Activated B cell treated with CpG ODN at 0.5 μM for 24 hours (primary cell): ENCODE results near the gene HCFC1. TPM values are rescaled to one million over a fixed set of nuclear protein-coding genes. Genes with fewer than 3 reads are reported as not detected.
A peak's percentile ranks its signal among the peaks of the same experiment; 100 is the strongest.

Experiments used
- ATAC-seq: fragments of 200-7000 bp; cut with Tn5 transposase; one replicate; pipeline ENCODE4 v1.10.0; 2021; ENCODE audit warnings: low read depth, mild to moderate bottlenecking, moderate library complexity
- CTCF ChIA-PET: fragments of 350-600 bp; sonication (Branson Sonifier 250); formaldehyde crosslinking; loops from one replicate; lab custom pipeline; 2021; ENCODE audit warnings: antibody characterized with exemption; lab: Charles Lee
- POLR2A ChIA-PET: fragments of 350-600 bp; sonication (Branson Sonifier 250); formaldehyde crosslinking; loops from one replicate; lab custom pipeline; 2021; ENCODE audit warnings: antibody characterized with exemption; lab: Charles Lee
- DNase-seq: peaks from one replicate; pipeline ENCODE4 v3.0.0; 2022
- H3K27ac Mint-ChIP-seq: one replicate; pipeline ENCODE4 v1.8.0; 2020; ENCODE audit warnings: mixed read lengths
- H3K27me3 Mint-ChIP-seq: one replicate; pipeline ENCODE4 v1.8.0; 2021; ENCODE audit warnings: mixed read lengths
- H3K36me3 Mint-ChIP-seq: one replicate; pipeline ENCODE4 v1.8.0; 2021; ENCODE audit warnings: low read depth, mixed read lengths
- H3K4me1 Mint-ChIP-seq: one replicate; pipeline ENCODE4 v1.8.0; 2021; ENCODE audit warnings: mixed read lengths
- H3K4me3 Mint-ChIP-seq: one replicate; pipeline ENCODE4 v1.8.0; 2020; ENCODE audit warnings: mild to moderate bottlenecking, mixed read lengths
- H3K9me3 Mint-ChIP-seq: one replicate; pipeline ENCODE4 v1.8.0; 2020; ENCODE audit warnings: mixed read lengths
- CTCF ChIP-seq: fragments of 200-600 bp; IDR thresholded peaks from one replicate; pipeline ENCODE4 v1.8.0; 2022; ENCODE audit warnings: antibody characterized with exemption, mild to moderate bottlenecking
- intact Hi-C: fragments of 100-400 bp; cut with micrococcal nuclease; formaldehyde crosslinking; loops from one replicate; pipeline ENCODE4 v1.15.1; 2024
- total RNA-seq: library from RNA; stranded (reverse); gene quantifications from 2 replicates; pipeline ENCODE4 v1.2.3, GENCODE V29; 2022

HCFC1 gene
- total RNA-seq, 1 donor from 2014 or later, result 79.4 TPM

GRCh38 chrX:153908219-153908860, 63.3 kb downstream of the HCFC1 start:
- ATAC-seq (no peak), DNase-seq (no peak)
- H3K36me3 Mint-ChIP-seq, result peaks cover 18% of the 10 kb centered on the region
- intact Hi-C loops, result no loop called here
- no peaks in the 10 kb centered on the region for H3K27me3 Mint-ChIP-seq
- H3K27ac Mint-ChIP-seq, result no peak overlapping the region
- H3K4me3 Mint-ChIP-seq, result no peak overlapping the region
- no peak for TF ChIP-seq CTCF
- CTCF ChIA-PET, result no interaction called here
- POLR2A ChIA-PET, result interaction anchor here (1.0 to 1.2 kb wide), 3 partner anchors 15 to 149 kb away, joined by 3 read pairs; no protein-coding TSS in a partner anchor
- H3K4me1 Mint-ChIP-seq, result peaks cover 15% of the 10 kb centered on the region
- no peaks in the 10 kb centered on the region for H3K9me3 Mint-ChIP-seq

- H3K36me3 Mint-ChIP-seq, result peaks cover 18% of the 10 kb centered on the region
- H3K4me3 Mint-ChIP-seq, result no peak overlapping the region
- intact Hi-C loops, result no loop called here
- H3K9me3 Mint-ChIP-seq, result no peaks in the 10 kb centered on the region
- no peak for DNase-seq
- TF ChIP-seq CTCF, result no peak
- ChIA-PET CTCF (no interaction called here), POLR2A (interaction anchor here (1.1 to 5.2 kb wide), 4 partner anchors 18 to 148 kb away, joined by 3 to 25 read pairs (median 4); partner anchors contain the start of genes ARHGAP4, IDH3G and SSR4)
- no peak overlapping the region for H3K27ac Mint-ChIP-seq
- peaks cover 24% of the 10 kb centered on the region for H3K4me1 Mint-ChIP-seq
- no peak for ATAC-seq
- H3K27me3 Mint-ChIP-seq, result no peaks in the 10 kb centered on the region
Measured at GRCh38 chrX:153907456-153907855, 64.2 kb downstream of the HCFC1 start.

- no peak overlapping the region for H3K4me3 Mint-ChIP-seq
- DNase-seq, result no peak
- H3K27ac Mint-ChIP-seq, result peak overlapping the region; percentile 30
- H3K27me3 Mint-ChIP-seq, result no peaks in the 10 kb centered on the region
- H3K36me3 Mint-ChIP-seq, result peaks cover 11% of the 10 kb centered on the region
- H3K4me1 Mint-ChIP-seq, result peaks cover 35% of the 10 kb centered on the region
- no peak for ATAC-seq
- TF ChIP-seq CTCF, result no peak
- intact Hi-C loops, result no loop called here
- no peaks in the 10 kb centered on the region for H3K9me3 Mint-ChIP-seq
- POLR2A ChIA-PET, result interaction anchor here (0.7 to 5.2 kb wide), 4 partner anchors 17 to 112 kb away, joined by 3 to 25 read pairs (median 4); partner anchors contain the start of genes ARHGAP4, IDH3G and SSR4
- CTCF ChIA-PET, result interaction anchor here (1.0 kb wide), 1 partner anchor 17 kb away, joined by 6 read pairs; no protein-coding TSS in a partner anchor
Measured at GRCh38 chrX:153906126-153906917, 65.3 kb downstream of the HCFC1 start.

- Mint-ChIP-seq H3K36me3 (peaks cover 9% of the 10 kb centered on the region), H3K27ac (no peak overlapping the region), H3K4me1 (peaks cover 42% of the 10 kb centered on the region), H3K27me3 (no peaks in the 10 kb centered on the region), H3K4me3 (no peak overlapping the region), H3K9me3 (no peaks in the 10 kb centered on the region)
- TF ChIP-seq CTCF, result no peak
- ATAC-seq, result no peak
- POLR2A ChIA-PET, result interaction anchor here (5.2 kb wide), 1 partner anchor 20 kb away, joined by 25 read pairs; the partner anchor contains the start of gene ARHGAP4
- CTCF ChIA-PET, result no interaction called here
- no peak for DNase-seq
- intact Hi-C loops, result no loop called here
Measured at GRCh38 chrX:153905481-153906095, 66.0 kb downstream of the HCFC1 start.
